IMR-90 (cell line): ENCODE results near the gene TPT1. TPM values are rescaled to one million over a fixed set of nuclear protein-coding genes. Genes with fewer than 3 reads are reported as not detected.

Experiments used
- ATAC-seq: fragments of 200-7000 bp; cut with Tn5 transposase; 2 replicates; pipeline ENCODE4 v1.9.1; 2020; ENCODE audit warnings: low read depth, mild to moderate bottlenecking, moderate library complexity
- BruUV-seq: library from RNA; stranded (reverse); fragments of 400-500 nt; replicated peaks from 2 replicates; lab custom pipeline; 2021; lab: Mats Ljungman, UMichigan
- CTCF ChIA-PET: fragments of 300-600 bp; formaldehyde crosslinking; extraction: SDS; loops from one replicate; lab custom pipeline; 2021; ENCODE audit warnings: antibody characterized with exemption; lab: Yijun Ruan, JAX
- POLR2A ChIA-PET: fragments of 300-600 bp; sonication (Branson Sonifier 250); formaldehyde crosslinking; loops from one replicate; lab custom pipeline; 2022; ENCODE audit warnings: antibody characterized with exemption; ENCODE audit not compliant: unreplicated experiment; lab: Charles Lee
- DNase-seq: peaks from one replicate; pipeline ENCODE4 v3.0.0; 2013
- H2AFZ ChIP-seq: replicated peaks from 2 replicates; pipeline ENCODE3; 2013; ENCODE audit warnings: low read length, mild to moderate bottlenecking; ENCODE audit not compliant: poor library complexity
- H2AK5ac ChIP-seq: 2 replicates; pipeline ENCODE4 v1.6.1; 2013; ENCODE audit warnings: low read depth, low read length, inconsistent platforms
- H2AK9ac ChIP-seq: replicated peaks from 2 replicates; pipeline ENCODE3; 2013; ENCODE audit warnings: mild to moderate bottlenecking, low read depth, low read length, moderate library complexity; ENCODE audit not compliant: poor library complexity
- H2BK120ac ChIP-seq: 2 replicates; pipeline ENCODE4 v1.6.1; 2013; ENCODE audit warnings: low read depth, low read length, inconsistent platforms
- H2BK15ac ChIP-seq: 3 replicates; pipeline ENCODE4 v1.6.1; 2013; ENCODE audit warnings: low read depth, low read length, inconsistent platforms
- H2BK20ac ChIP-seq: 2 replicates; pipeline ENCODE4 v1.6.1; 2013; ENCODE audit warnings: low read depth, mild to moderate bottlenecking, inconsistent platforms, low read length, moderate library complexity
- H2BK5ac ChIP-seq: 2 replicates; pipeline ENCODE4 v1.6.1; 2013; ENCODE audit warnings: mild to moderate bottlenecking, low read depth, low read length, inconsistent platforms; ENCODE audit not compliant: poor library complexity, severe bottlenecking
- H3K14ac ChIP-seq: replicated peaks from 2 replicates; pipeline ENCODE4 v1.6.1; 2013; ENCODE audit warnings: low read depth, low read length, inconsistent platforms
- H3K18ac ChIP-seq: 2 replicates; pipeline ENCODE4 v1.6.1; 2013; ENCODE audit warnings: low read depth, low read length, control low read depth
- H3K23ac ChIP-seq: 2 replicates; pipeline ENCODE4 v1.6.1; 2013; ENCODE audit warnings: low read depth, low read length, inconsistent platforms
- H3K27ac ChIP-seq: 2 replicates; pipeline ENCODE4 v1.5.1; 2013; ENCODE audit warnings: mild to moderate bottlenecking, control low read depth, low read length; ENCODE audit not compliant: insufficient read depth
- H3K27me3 ChIP-seq: 2 replicates; pipeline ENCODE4 v1.6.1; 2013; ENCODE audit warnings: low read length; ENCODE audit not compliant: control insufficient read depth, insufficient read depth
- H3K36me3 ChIP-seq: 2 replicates; pipeline ENCODE4 v1.6.1; 2013; ENCODE audit warnings: low read length, mixed read lengths; ENCODE audit not compliant: control insufficient read depth, insufficient read depth
- H3K4ac ChIP-seq: 2 replicates; pipeline ENCODE4 v1.6.1; 2013; ENCODE audit warnings: low read depth, low read length, inconsistent platforms
- H3K4me1 ChIP-seq: 2 replicates; pipeline ENCODE4 v1.6.1; 2013; ENCODE audit warnings: low read length, mixed read lengths; ENCODE audit not compliant: control insufficient read depth, insufficient read depth
- H3K4me2 ChIP-seq: 2 replicates; pipeline ENCODE4 v1.6.1; 2013; ENCODE audit warnings: low read depth, mild to moderate bottlenecking, control low read depth, low read length, moderate library complexity
- H3K4me3 ChIP-seq: 2 replicates; pipeline ENCODE4 v1.5.1; 2013; ENCODE audit warnings: low read depth, mild to moderate bottlenecking, control low read depth, low read length, moderate library complexity; ENCODE audit not compliant: insufficient read depth
- H3K56ac ChIP-seq: 2 replicates; pipeline ENCODE4 v1.6.1; 2013; ENCODE audit warnings: low read length, inconsistent platforms; ENCODE audit not compliant: insufficient read depth; ENCODE audit errors: extremely low read depth
- H3K79me1 ChIP-seq, 2 experiments: 2 replicates each; pipeline ENCODE4 v1.6.1; 2013; ENCODE audit warnings: low read length in 2 of 2, inconsistent platforms in 1 of 2, low read depth in 1 of 2
- H3K9ac ChIP-seq: 2 replicates; pipeline ENCODE4 v1.6.1; 2013; ENCODE audit warnings: low read depth, low read length, control low read depth
- H3K9me1 ChIP-seq: 2 replicates; pipeline ENCODE4 v1.6.1; 2013; ENCODE audit warnings: low read length, inconsistent platforms; ENCODE audit not compliant: insufficient read depth
- H3K9me3 ChIP-seq: 2 replicates; pipeline ENCODE4 v1.6.1; 2013; ENCODE audit warnings: low read length; ENCODE audit not compliant: control insufficient read depth, insufficient read depth
- H4K20me1 ChIP-seq: 2 replicates; pipeline ENCODE4 v1.6.1; 2013; ENCODE audit warnings: low read length, inconsistent platforms; ENCODE audit not compliant: insufficient read depth
- H4K5ac ChIP-seq: 2 replicates; pipeline ENCODE4 v1.6.1; 2013; ENCODE audit warnings: mild to moderate bottlenecking, low read depth, low read length, control low read depth
- H4K8ac ChIP-seq, 2 experiments: 2 replicates each; pipeline ENCODE4 v1.6.1; 2013; ENCODE audit warnings: low read depth in 2 of 2, low read length in 2 of 2, control low read depth in 1 of 2, inconsistent platforms in 1 of 2
- H4K91ac ChIP-seq: 2 replicates; pipeline ENCODE4 v1.6.1; 2013; ENCODE audit warnings: low read depth, low read length, inconsistent platforms; ENCODE audit not compliant: insufficient read depth
- BHLHE40 ChIP-seq: fragments of 150-350 bp; IDR thresholded peaks from 2 replicates; pipeline ENCODE4 v1.6.1; 2016; ENCODE audit warnings: mild to moderate bottlenecking, low read depth, low read length
- CEBPB ChIP-seq: IDR thresholded peaks from 2 replicates; pipeline ENCODE4 v1.6.1; 2012; ENCODE audit warnings: low read depth, low read length, improper control_type of control experiment
- CHD1 ChIP-seq: IDR thresholded peaks from 2 replicates; pipeline ENCODE4 v1.6.1; 2012; ENCODE audit warnings: low read depth, low read length, improper control_type of control experiment
- ELK1 ChIP-seq: fragments of 150-350 bp; IDR thresholded peaks from 2 replicates; pipeline ENCODE4 v1.6.1; 2016; ENCODE audit warnings: low read depth, mild to moderate bottlenecking, low read length, moderate library complexity, borderline replicate concordance
- FOS ChIP-seq: fragments of 150-350 bp; IDR thresholded peaks from 2 replicates; pipeline ENCODE4 v1.6.1; 2016; ENCODE audit warnings: low read depth, low read length
- MAFK ChIP-seq: IDR thresholded peaks from 2 replicates; pipeline ENCODE4 v1.6.1; 2012; ENCODE audit warnings: low read depth, low read length, improper control_type of control experiment
- MAZ ChIP-seq: IDR thresholded peaks from 2 replicates; pipeline ENCODE4 v1.6.1; 2012; ENCODE audit warnings: low read depth, mild to moderate bottlenecking, low read length, improper control_type of control experiment, moderate library complexity, borderline replicate concordance
- MXI1 ChIP-seq: IDR thresholded peaks from 2 replicates; pipeline ENCODE4 v1.6.1; 2012; ENCODE audit warnings: low read depth, mild to moderate bottlenecking, low read length, moderate library complexity, borderline replicate concordance
- NFE2L2 ChIP-seq: fragments of 150-350 bp; IDR thresholded peaks from 2 replicates; pipeline ENCODE4 v1.6.1; 2016; ENCODE audit warnings: low read depth, mild to moderate bottlenecking, low read length
- POLR2A ChIP-seq: IDR thresholded peaks from 2 replicates; pipeline ENCODE4 v1.6.1; 2012; ENCODE audit warnings: mild to moderate bottlenecking, low read depth, low read length
- RAD21 ChIP-seq: IDR thresholded peaks from 2 replicates; pipeline ENCODE4 v1.6.1; 2012; ENCODE audit warnings: low read length, improper control_type of control experiment
- RCOR1 ChIP-seq: IDR thresholded peaks from 2 replicates; pipeline ENCODE4 v1.6.1; 2012; ENCODE audit warnings: mild to moderate bottlenecking, low read length, improper control_type of control experiment; ENCODE audit not compliant: insufficient replicate concordance
- RFX5 ChIP-seq: IDR thresholded peaks from 2 replicates; pipeline ENCODE4 v1.8.0; 2012; ENCODE audit warnings: low read depth, mild to moderate bottlenecking, low read length, moderate library complexity
- SMC3 ChIP-seq: fragments of 150-350 bp; IDR thresholded peaks from 2 replicates; pipeline ENCODE4 v1.6.1; 2016; ENCODE audit warnings: low read depth, mild to moderate bottlenecking, antibody characterized with exemption, low read length, moderate library complexity
- USF2 ChIP-seq: fragments of 150-350 bp; IDR thresholded peaks from 2 replicates; pipeline ENCODE4 v1.6.1; 2017; ENCODE audit warnings: mild to moderate bottlenecking, antibody characterized with exemption, low read length, low read depth
- dilution Hi-C: fragments of 300-500 bp; cut with HindIII; formaldehyde crosslinking; loops from one replicate; pipeline ENCODE4 v1.14.3; 2018; ENCODE audit warnings: low sequenced_read_pairs; ENCODE audit not compliant: unreplicated experiment
- in situ Hi-C: fragments of 300-500 bp; cut with MboI; formaldehyde crosslinking; loops from 3 replicates; pipeline ENCODE4 v1.14.3; 2019; ENCODE audit warnings: low sequenced_read_pairs, inconsistent platforms, mixed read lengths
- intact Hi-C: fragments of 100-400 bp; cut with micrococcal nuclease; formaldehyde crosslinking; loops from 2 replicates; pipeline ENCODE4 v1.10.0; 2022
- polyA plus RNA-seq, 3 experiments: library from polyadenylated mRNA; depleted of rRNA; stranded (reverse); fragments of >200 nt; gene quantifications; 2 replicates each; pipeline ENCODE4 v1.2.3, GENCODE V29; 2012; ENCODE audit warnings: low replicate concordance in 1 of 3
- total RNA-seq: library from RNA; depleted of rRNA; stranded (reverse); fragments of >200 nt; gene quantifications from 2 replicates; pipeline ENCODE4 v1.2.3, GENCODE V29; 2012
- TF ChIP-seq, protein P1 (sequence below): conservative IDR thresholded peaks from 2 replicates; pipeline ENCODE4 v1.5.1; 2012; ENCODE audit warnings: mild to moderate bottlenecking, low read depth, low read length, improper control_type of control experiment

TPT1 gene
- total and polyA plus RNA-seq, 2 of the 4 experiments (the other 2 are of a cell fraction), result 1,663 to 2,665 TPM

- Histone ChIP-seq H3K14ac (no peak overlapping the region), H3K36me3 (no peaks in the 10 kb centered on the region), H3K23ac (no peak overlapping the region), H4K8ac (no peak overlapping the region), H3K4me3 (no peak overlapping the region), H3K27me3 (no peaks in the 10 kb centered on the region), H3K9me3 (no peaks in the 10 kb centered on the region), H2AK5ac (no peak overlapping the region), H3K79me1 (no peaks in the 10 kb centered on the region), H2BK20ac (no peak overlapping the region), H2BK120ac (no peak overlapping the region), H4K5ac (no peak overlapping the region), H2BK5ac (no peak overlapping the region), H3K4me1 (peaks cover 5% of the 10 kb centered on the region), H3K18ac (no peak overlapping the region), H3K9ac (no peak overlapping the region), H4K20me1 (no peaks in the 10 kb centered on the region), H3K4ac (no peak overlapping the region), H2BK15ac (no peak overlapping the region), H3K27ac (no peak overlapping the region), H3K9me1 (peaks cover 15% of the 10 kb centered on the region), H4K91ac (no peak overlapping the region), H3K56ac (no peak overlapping the region), H2AFZ (no peak overlapping the region), H3K4me2 (no peak overlapping the region), H2AK9ac (no peak overlapping the region)
- no peak for ATAC-seq
- no TSS peak for BruUV-seq
- ChIA-PET POLR2A (no interaction called here), CTCF (interaction anchor here (1.0 kb wide), 1 partner anchor 249 kb away, joined by 3 read pairs; no protein-coding TSS in a partner anchor)
- DNase-seq, result peak; percentile 37
- intact Hi-C loops (no loop called here), dilution Hi-C loops (no loop called here), in situ Hi-C loops (loop anchor here (5.0 kb wide), 1 partner anchor 254 kb away; no protein-coding TSS in a partner anchor)
- TF ChIP-seq SMC3 (no peak), RFX5 (no peak), NFE2L2 (no peak), BHLHE40 (no peak), FOS (no peak), CHD1 (no peak), ELK1 (no peak), POLR2A (no peak), MAFK (no peak), MAZ (no peak), RCOR1 (no peak), RAD21 (no peak), CEBPB (no peak), USF2 (no peak), MXI1 (no peak)
- TF ChIP-seq, protein P1, sequence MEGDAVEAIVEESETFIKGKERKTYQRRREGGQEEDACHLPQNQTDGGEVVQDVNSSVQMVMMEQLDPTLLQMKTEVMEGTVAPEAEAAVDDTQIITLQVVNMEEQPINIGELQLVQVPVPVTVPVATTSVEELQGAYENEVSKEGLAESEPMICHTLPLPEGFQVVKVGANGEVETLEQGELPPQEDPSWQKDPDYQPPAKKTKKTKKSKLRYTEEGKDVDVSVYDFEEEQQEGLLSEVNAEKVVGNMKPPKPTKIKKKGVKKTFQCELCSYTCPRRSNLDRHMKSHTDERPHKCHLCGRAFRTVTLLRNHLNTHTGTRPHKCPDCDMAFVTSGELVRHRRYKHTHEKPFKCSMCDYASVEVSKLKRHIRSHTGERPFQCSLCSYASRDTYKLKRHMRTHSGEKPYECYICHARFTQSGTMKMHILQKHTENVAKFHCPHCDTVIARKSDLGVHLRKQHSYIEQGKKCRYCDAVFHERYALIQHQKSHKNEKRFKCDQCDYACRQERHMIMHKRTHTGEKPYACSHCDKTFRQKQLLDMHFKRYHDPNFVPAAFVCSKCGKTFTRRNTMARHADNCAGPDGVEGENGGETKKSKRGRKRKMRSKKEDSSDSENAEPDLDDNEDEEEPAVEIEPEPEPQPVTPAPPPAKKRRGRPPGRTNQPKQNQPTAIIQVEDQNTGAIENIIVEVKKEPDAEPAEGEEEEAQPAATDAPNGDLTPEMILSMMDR, result no peak
Measured at GRCh38 chr13:45296259-45296658, 44.7 kb downstream of the TPT1 start.
